K562 (cell line): ENCODE results near the gene SCYL1. TPM values are rescaled to one million over a fixed set of nuclear protein-coding genes. Genes with fewer than 3 reads are reported as not detected.

Experiments used
- ARID2 ChIP-seq: fragments of 450-650 bp; IDR thresholded peaks from 2 replicates; pipeline ENCODE4 v1.6.1; 2017; ENCODE audit warnings: antibody characterized with exemption, mild to moderate bottlenecking
- BDP1 ChIP-seq: IDR thresholded peaks from 3 replicates; pipeline ENCODE4 v1.6.1; 2011; ENCODE audit not compliant: insufficient read length, insufficient read depth
- BRCA1 ChIP-seq, 2 experiments: fragments of 450-650 bp in 1 of 2; sonication (generic) in 1 of 2; formaldehyde crosslinking in 1 of 2; IDR thresholded peaks; 2 replicates each; pipeline versions ENCODE4 v1.5.0 to v1.6.1; 2017 to 2020; ENCODE audit warnings: mild to moderate bottlenecking in 1 of 2, missing genetic modification reagents in 1 of 2
- BRD4 ChIP-seq: fragments of 200-600 bp; sonication (generic); IDR thresholded peaks from 2 replicates; pipeline ENCODE4 v1.6.1; 2017; ENCODE audit warnings: inconsistent platforms
- DMBX1 ChIP-seq: fragments of 250-450 bp; sonication (Bioruptor Pico); IDR thresholded peaks from 2 replicates; pipeline ENCODE4 v1.8.0; 2022; ENCODE audit warnings: inconsistent platforms, mild to moderate bottlenecking, moderate library complexity, borderline replicate concordance
- EZH2 ChIP-seq: IDR thresholded peaks from 2 replicates; pipeline ENCODE4 v1.6.1; 2012; ENCODE audit warnings: low read depth, mild to moderate bottlenecking, inconsistent platforms, low read length, borderline replicate concordance
- HMGN3 ChIP-seq: IDR thresholded peaks from 2 replicates; pipeline ENCODE4 v1.6.1; 2011; ENCODE audit warnings: borderline replicate concordance, low read depth, mild to moderate bottlenecking, mixed read lengths, low read length; ENCODE audit not compliant: insufficient read length; ENCODE audit errors: extremely low read depth
- IRF1 ChIP-seq: sonication (generic); formaldehyde crosslinking; IDR thresholded peaks from 2 replicates; pipeline ENCODE4 v1.8.0; 2022; ENCODE audit warnings: missing genetic modification reagents, mild to moderate bottlenecking, borderline replicate concordance
- KLF1 ChIP-seq: fragments of 450-650 bp; IDR thresholded peaks from 2 replicates; pipeline ENCODE4 v1.6.1; 2016; ENCODE audit warnings: missing genetic modification characterization, missing compliant biosample characterization
- KLF16 ChIP-seq: IDR thresholded peaks from 2 replicates; pipeline ENCODE4 v1.6.1; 2016; ENCODE audit warnings: antibody characterized with exemption
- NR2C2 ChIP-seq, 2 experiments: fragments of 200-800 bp in 1 of 2; sonication (Bioruptor generic) in 1 of 2; sonication (generic) in 1 of 2; formaldehyde crosslinking in 1 of 2; IDR thresholded peaks; 2 replicates each; pipeline versions ENCODE4 v1.6.1 to v1.8.0; 2016 to 2022; ENCODE audit warnings: mild to moderate bottlenecking in 1 of 2, missing compliant biosample characterization in 1 of 2, missing genetic modification characterization in 1 of 2, missing genetic modification reagents in 1 of 2
- RNF2 ChIP-seq: sonication (generic); IDR thresholded peaks from 2 replicates; pipeline ENCODE4 v1.6.1; 2016
- SMC3 ChIP-seq: conservative IDR thresholded peaks from 2 replicates; pipeline ENCODE4 v1.6.1; 2011; ENCODE audit warnings: low read depth, low read length, improper control_type of control experiment; ENCODE audit not compliant: insufficient read depth
- TOE1 ChIP-seq, 2 experiments: fragments of 450-650 bp in 1 of 2; sonication (generic) in 1 of 2; formaldehyde crosslinking in 1 of 2; IDR thresholded peaks; 2 replicates each; pipeline versions ENCODE4 v1.7.1 to v1.8.0; 2016 to 2022; ENCODE audit warnings: borderline replicate concordance in 2 of 2, mild to moderate bottlenecking in 2 of 2, antibody characterized with exemption in 1 of 2, inconsistent platforms in 1 of 2, low read depth in 1 of 2, missing genetic modification reagents in 1 of 2, moderate library complexity in 1 of 2
- USF1 ChIP-seq: sonication (generic); formaldehyde crosslinking; IDR thresholded peaks from 2 replicates; pipeline ENCODE4 v1.9.0; 2022; ENCODE audit warnings: mild to moderate bottlenecking, missing genetic modification reagents
- ZBTB2 ChIP-seq: fragments of 450-650 bp; IDR thresholded peaks from 2 replicates; pipeline ENCODE4 v1.6.1; 2016; ENCODE audit warnings: antibody characterized with exemption
- ZKSCAN1 ChIP-seq: fragments of 150-350 bp; IDR thresholded peaks from 2 replicates; pipeline ENCODE4 v1.6.1; 2016; ENCODE audit warnings: low read depth, low read length
- ZMIZ1 ChIP-seq, 2 experiments: fragments of 150-350 bp in 1 of 2; IDR thresholded peaks; 2 replicates each; pipeline ENCODE4 v1.6.1; 2012 to 2016; ENCODE audit warnings: low read depth in 2 of 2, low read length in 2 of 2, mild to moderate bottlenecking in 1 of 2, moderate library complexity in 1 of 2
- ZNF143 ChIP-seq: sonication (generic); formaldehyde crosslinking; IDR thresholded peaks from 2 replicates; pipeline ENCODE4 v1.9.0; 2022; ENCODE audit warnings: mild to moderate bottlenecking, missing genetic modification reagents
- ZNF780A ChIP-seq: fragments of 250-450 bp; sonication (Bioruptor Pico); IDR thresholded peaks from 2 replicates; pipeline ENCODE4 v1.5.0; 2021; ENCODE audit warnings: mild to moderate bottlenecking
- polyA plus RNA-seq, 8 experiments: library from polyadenylated mRNA; depleted of rRNA in 4 of 8; stranded (reverse) in 5 of 8; unstranded in 3 of 8; fragments of >200 nt; fragmentation: Nextera tagmentation in 2 of 8; fragmentation: Illumina TruSeq in 1 of 8; extraction: Ambion mirVana in 2 of 8; extraction: Trizol in 1 of 8; gene quantifications; 2 replicates each; pipeline versions ENCODE4 v1.2.1 to v1.2.3, GENCODE V29; 2011 to 2014; ENCODE audit warnings: inconsistent platforms in 1 of 8, missing spikeins in 1 of 8
- total RNA-seq, 7 experiments: library from RNA; depleted of rRNA in 6 of 7; stranded (reverse); fragments of >200 nt in 6 of 7; fragmentation: Illumina TruSeq in 2 of 7; extraction: Trizol in 2 of 7; gene quantifications; 2 replicates each; pipeline versions ENCODE4 v1.2.1 to v1.2.3, GENCODE V29; 2011 to 2021; ENCODE audit warnings: low replicate concordance in 1 of 7

The SCYL1 gene
- total and polyA plus RNA-seq, 9 of the 15 experiments (the other 6 are each of a cell fraction or from before 2014, with no cell fraction given), result 1.9 to 145 (median 57.6) TPM

- TF ChIP-seq ZMIZ1 (IDR thresholded peaks at IDR 0.05; ENCODE audit: low read depth in 2 of 2, low read length in 2 of 2) (peak in 1 of 2 experiments; percentile 43; a peak in 1 of 4 replicates), KLF1 (tag) (0 out of 2 replicates have a peak, but pooled peaks have one; percentile 22), ZNF780A (CRISPR knock-in tag) (no peak), RNF2 (no peak), IRF1 (CRISPR knock-in tag) (no peak), TOE1 (IDR thresholded peaks at IDR 0.05; ENCODE audit: borderline replicate concordance) (peak; percentile 65), TOE1 (CRISPR knock-in tag; IDR thresholded peaks at IDR 0.05; ENCODE audit: borderline replicate concordance, low read depth) (no peak), BRD4 (no peak), HMGN3 (peak; percentile 67), ZKSCAN1 (no peak; the same call in 1 of the 2 replicates), BDP1 (no peak), SMC3 (peak; percentile 83), USF1 (CRISPR knock-in tag) (peak; percentile 72), ZNF143 (CRISPR knock-in tag) (peak; percentile 36; the same call in 1 of the 2 replicates), DMBX1 (CRISPR knock-in tag) (peak; percentile 57; the same call in 1 of the 2 replicates), NR2C2 (CRISPR knock-in tag; IDR thresholded peaks at IDR 0.05) (peak; percentile 75), NR2C2 (tag; IDR thresholded peaks at IDR 0.05) (peak; percentile 90), ARID2 (peak; percentile 86), KLF16 (no peak), ZBTB2 (peak; percentile 74), EZH2 (no peak), BRCA1 (IDR thresholded peaks at IDR 0.05) (no peak), BRCA1 (CRISPR knock-in tag; IDR thresholded peaks at IDR 0.05) (no peak)
Measured at GRCh38 chr11:65540290-65541092, 15.6 kb downstream of the SCYL1 start (continued).
